HEK293 (cell line): ENCODE results near the gene ZNF865.

Source experiments
- CTCF ChIA-PET: fragments of 350-600 bp; formaldehyde crosslinking; extraction: SDS; loops from one replicate; lab custom pipeline; 2021; ENCODE audit warnings: antibody characterized with exemption; lab: Yijun Ruan, JAX
- POLR2A ChIA-PET: fragments of 300-600 bp; formaldehyde crosslinking; extraction: SDS; loops from one replicate; lab custom pipeline; 2020; ENCODE audit warnings: antibody characterized with exemption, inconsistent platforms; lab: Yijun Ruan, JAX
- H3K27ac ChIP-seq: fragments of 200-500 bp; sonication (Bioruptor generic); 2 replicates; pipeline ENCODE4 v1.5.1; 2014; ENCODE audit warnings: low read depth, low read length, control low read depth, inconsistent platforms; ENCODE audit errors: extremely low read depth
- H3K36me3 ChIP-seq, 2 experiments: fragments of 200-500 bp in 1 of 2; sonication (Bioruptor generic) in 1 of 2; 1 replicate in 1 of 2; 2 replicates in 1 of 2; pipeline ENCODE4 v1.5.1; 2014 to 2017; ENCODE audit warnings: inconsistent platforms in 2 of 2, low read length in 2 of 2; ENCODE audit not compliant: control insufficient read depth in 2 of 2, insufficient read depth in 1 of 2
- H3K4me1 ChIP-seq: fragments of 200-500 bp; sonication (Bioruptor generic); 2 replicates; pipeline ENCODE4 v1.5.1; 2014; ENCODE audit warnings: mild to moderate bottlenecking, low read length, inconsistent platforms; ENCODE audit not compliant: control insufficient read depth, insufficient read depth
- H3K4me3 ChIP-seq: 2 replicates; pipeline ENCODE4 v1.5.1; 2011; ENCODE audit warnings: low read depth, mild to moderate bottlenecking, control low read depth, low read length, moderate library complexity
- H3K9me3 ChIP-seq: fragments of 200-500 bp; sonication (Bioruptor generic); 2 replicates; pipeline ENCODE4 v1.5.1; 2014; ENCODE audit warnings: low read depth, low read length, inconsistent platforms; ENCODE audit not compliant: control insufficient read depth, insufficient read depth
- BCL11B ChIP-seq: fragments of 450-650 bp; formaldehyde crosslinking; IDR thresholded peaks from 2 replicates; pipeline ENCODE4 v1.5.1; 2016; ENCODE audit warnings: low read depth, missing biosample characterization, missing genetic modification characterization
- HOXC10 ChIP-seq: sonication (generic); formaldehyde crosslinking; IDR thresholded peaks from 2 replicates; pipeline ENCODE4 v1.8.1; 2023; ENCODE audit warnings: mild to moderate bottlenecking, missing genetic modification reagents
- KLF16 ChIP-seq: fragments of 450-650 bp; formaldehyde crosslinking; IDR thresholded peaks from 2 replicates; pipeline ENCODE4 v1.5.1; 2017; ENCODE audit warnings: missing biosample characterization, missing genetic modification characterization
- MZF1 ChIP-seq: fragments of 450-650 bp; formaldehyde crosslinking; IDR thresholded peaks from 2 replicates; pipeline ENCODE4 v1.5.1; 2017; ENCODE audit warnings: missing biosample characterization, missing genetic modification characterization, borderline replicate concordance
- OVOL3 ChIP-seq: fragments of 450-650 bp; formaldehyde crosslinking; IDR thresholded peaks from 2 replicates; pipeline ENCODE4 v1.5.1; 2016; ENCODE audit warnings: missing biosample characterization, missing genetic modification characterization
- PRDM1 ChIP-seq: fragments of 450-650 bp; formaldehyde crosslinking; IDR thresholded peaks from 2 replicates; pipeline ENCODE4; 2016; ENCODE audit warnings: missing biosample characterization, missing genetic modification characterization
- SP3 ChIP-seq: fragments of 450-650 bp; formaldehyde crosslinking; IDR thresholded peaks from 2 replicates; pipeline ENCODE4 v1.5.1; 2016; ENCODE audit warnings: missing biosample characterization, missing genetic modification characterization
- SP7 ChIP-seq: fragments of 450-650 bp; formaldehyde crosslinking; IDR thresholded peaks from 2 replicates; pipeline ENCODE4 v1.5.1; 2016; ENCODE audit warnings: missing biosample characterization, missing genetic modification characterization
- WT1 ChIP-seq: fragments of 450-650 bp; formaldehyde crosslinking; IDR thresholded peaks from 2 replicates; pipeline ENCODE4 v1.5.1; 2016; ENCODE audit warnings: missing biosample characterization, missing genetic modification characterization
- YY2 ChIP-seq: fragments of 450-650 bp; formaldehyde crosslinking; IDR thresholded peaks from 2 replicates; pipeline ENCODE4 v1.5.1; 2016; ENCODE audit warnings: missing biosample characterization, missing genetic modification characterization
- ZBTB8A ChIP-seq: fragments of 450-650 bp; formaldehyde crosslinking; IDR thresholded peaks from 2 replicates; pipeline ENCODE4 v1.5.1; 2016; ENCODE audit warnings: missing biosample characterization, missing genetic modification characterization
- ZEB2 ChIP-seq: fragments of 450-650 bp; formaldehyde crosslinking; IDR thresholded peaks from 2 replicates; pipeline ENCODE4 v1.5.1; 2016; ENCODE audit warnings: missing biosample characterization, missing genetic modification characterization
- ZNF184 ChIP-seq: fragments of 450-650 bp; IDR thresholded peaks from 2 replicates; pipeline ENCODE4 v1.5.1; 2018; ENCODE audit warnings: missing biosample characterization, mild to moderate bottlenecking, missing genetic modification characterization
- ZNF324 ChIP-seq: fragments of 450-650 bp; formaldehyde crosslinking; IDR thresholded peaks from 2 replicates; pipeline ENCODE4 v1.5.1; 2016; ENCODE audit warnings: missing biosample characterization, missing genetic modification characterization
- ZNF341 ChIP-seq: fragments of 450-650 bp; formaldehyde crosslinking; IDR thresholded peaks from 2 replicates; pipeline ENCODE4; 2016; ENCODE audit warnings: low read depth, missing biosample characterization, missing genetic modification characterization
- ZNF658 ChIP-seq: fragments of 450-650 bp; formaldehyde crosslinking; IDR thresholded peaks from 2 replicates; pipeline ENCODE4; 2016; ENCODE audit warnings: missing biosample characterization, missing genetic modification characterization
- ZNF660 ChIP-seq: fragments of 450-650 bp; IDR thresholded peaks from 2 replicates; pipeline ENCODE4 v1.5.1; 2018; ENCODE audit warnings: missing biosample characterization, mild to moderate bottlenecking, missing genetic modification characterization
- ZNF76 ChIP-seq: fragments of 450-650 bp; formaldehyde crosslinking; IDR thresholded peaks from 2 replicates; pipeline ENCODE4; 2016; ENCODE audit warnings: low read depth, missing biosample characterization, missing genetic modification characterization, borderline replicate concordance
- TF ChIP-seq, protein P1 (sequence below): sonication (generic); formaldehyde crosslinking; IDR thresholded peaks from 2 replicates; pipeline ENCODE4 v1.8.1; 2022; ENCODE audit warnings: mild to moderate bottlenecking, moderate library complexity, missing genetic modification reagents
- TF ChIP-seq, protein P2 (sequence below): fragments of 450-650 bp; formaldehyde crosslinking; IDR thresholded peaks from 2 replicates; pipeline ENCODE4 v1.5.1; 2017; ENCODE audit warnings: missing biosample characterization, missing genetic modification characterization
- TF ChIP-seq, protein P3 (sequence below): fragments of 450-650 bp; formaldehyde crosslinking; IDR thresholded peaks from 2 replicates; pipeline ENCODE4 v1.5.1; 2016; ENCODE audit warnings: missing biosample characterization, missing genetic modification characterization
- TF ChIP-seq, protein P4 (sequence below): fragments of 450-650 bp; IDR thresholded peaks from 2 replicates; pipeline ENCODE4 v1.5.1; 2018; ENCODE audit warnings: missing biosample characterization, mild to moderate bottlenecking, missing genetic modification characterization
- TF ChIP-seq, protein P5 (sequence below): fragments of 450-650 bp; formaldehyde crosslinking; IDR thresholded peaks from 2 replicates; pipeline ENCODE4 v1.5.1; 2016; ENCODE audit warnings: missing biosample characterization, missing genetic modification characterization
- TF ChIP-seq, protein P6 (sequence below): fragments of 450-650 bp; IDR thresholded peaks from 2 replicates; pipeline ENCODE4 v1.5.1; 2018; ENCODE audit warnings: missing biosample characterization, missing genetic modification characterization

ZNF865 gene

DNA sequence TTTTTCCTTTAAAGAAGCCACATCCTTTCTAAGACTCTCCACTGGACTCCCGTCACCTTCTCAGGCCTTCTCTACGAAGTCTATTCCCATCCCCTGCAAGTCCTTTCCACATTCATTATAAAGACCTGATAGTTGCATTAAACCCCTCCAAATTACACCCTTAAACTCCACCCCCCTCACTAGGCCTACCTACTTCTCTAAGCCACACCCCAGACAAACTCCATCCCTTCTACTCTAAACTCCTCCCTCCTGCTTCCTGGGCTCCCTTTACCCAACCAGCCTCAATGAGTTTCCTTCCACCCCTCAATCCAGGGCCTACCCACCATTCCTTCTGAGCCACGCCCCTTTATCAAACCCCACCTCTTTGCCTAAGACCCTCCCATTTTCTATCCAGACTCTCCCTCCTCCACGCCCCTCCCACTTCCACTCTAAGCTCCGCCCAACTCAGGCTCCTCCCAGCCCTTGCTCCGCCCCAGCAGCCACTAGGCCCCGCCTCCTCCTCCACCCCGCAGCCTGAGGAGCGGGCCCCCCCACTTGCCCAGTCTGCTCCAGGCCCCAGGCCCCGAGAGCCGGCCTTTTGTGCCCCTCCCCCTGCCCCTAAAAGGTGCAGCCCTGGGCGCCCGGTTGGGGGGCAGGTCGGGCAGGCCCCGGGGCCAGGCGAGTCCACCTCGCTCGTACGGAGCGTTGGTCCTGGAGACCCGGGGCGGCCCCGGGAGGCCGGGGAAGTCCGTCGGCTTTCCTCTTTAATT is 6.6 kb upstream of the ZNF865 start:
- peak overlapping the region; percentile 97 for H3K27ac ChIP-seq
- peak overlapping the region; percentile 97 for H3K4me3 ChIP-seq
- H3K9me3 ChIP-seq, result no peaks in the 10 kb centered on the region
- CTCF ChIA-PET, result interaction anchor here (0.6 to 2.1 kb wide), 8 partner anchors 8 to 297 kb away, joined by 3 to 9 read pairs (median 4); no protein-coding TSS in a partner anchor
- H3K36me3 ChIP-seq, result peaks cover 12 to 28% of the 10 kb centered on the region in 2 experiments
- POLR2A ChIA-PET, result interaction anchor here (0.6 to 4.4 kb wide), 37 partner anchors 11 to 483 kb away, joined by 3 to 71 read pairs (median 5); partner anchors contain the start of genes CCDC106, HSPBP1, ISOC2 and KMT5C
- H3K4me1 ChIP-seq, result peaks cover 3% of the 10 kb centered on the region; the same call in 1 of the 2 replicates
- TF ChIP-seq ZNF341 (tag by site-specific recombination) (peak; percentile 86), ZNF658 (tag by site-specific recombination) (no peak), OVOL3 (tag by site-specific recombination) (0 out of 2 replicates have a peak, but pooled peaks have one; percentile 27), ZNF660 (peak; percentile 69; the same call in 1 of the 2 replicates), MZF1 (tag by site-specific recombination) (no peak), BCL11B (peak; percentile 96; the same call in 1 of the 2 replicates), WT1 (tag by site-specific recombination) (no peak), ZEB2 (peak; percentile 89), ZNF184 (tag by site-specific recombination) (no peak), SP7 (tag by site-specific recombination) (0 out of 2 replicates have a peak, but pooled peaks have one; percentile 54), SP3 (tag by site-specific recombination) (peak; percentile 99), YY2 (tag by site-specific recombination) (no peak), PRDM1 (no peak), HOXC10 (CRISPR knock-in tag) (0 out of 2 replicates have a peak, but pooled peaks have one; percentile 38), ZBTB8A (tag by site-specific recombination) (peak; percentile 60; the same call in 1 of the 2 replicates), KLF16 (tag by site-specific recombination) (0 out of 2 replicates have a peak, but pooled peaks have one; percentile 28), ZNF324 (tag by site-specific recombination) (0 out of 2 replicates have a peak, but pooled peaks have one; percentile 71), ZNF76 (tag by site-specific recombination) (no peak)
- TF ChIP-seq, protein P1, sequence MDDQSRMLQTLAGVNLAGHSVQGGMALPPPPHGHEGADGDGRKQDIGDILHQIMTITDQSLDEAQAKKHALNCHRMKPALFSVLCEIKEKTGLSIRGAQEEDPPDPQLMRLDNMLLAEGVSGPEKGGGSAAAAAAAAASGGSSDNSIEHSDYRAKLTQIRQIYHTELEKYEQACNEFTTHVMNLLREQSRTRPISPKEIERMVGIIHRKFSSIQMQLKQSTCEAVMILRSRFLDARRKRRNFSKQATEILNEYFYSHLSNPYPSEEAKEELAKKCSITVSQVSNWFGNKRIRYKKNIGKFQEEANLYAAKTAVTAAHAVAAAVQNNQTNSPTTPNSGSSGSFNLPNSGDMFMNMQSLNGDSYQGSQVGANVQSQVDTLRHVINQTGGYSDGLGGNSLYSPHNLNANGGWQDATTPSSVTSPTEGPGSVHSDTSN (CRISPR knock-in tag), result no peak
- TF ChIP-seq, protein P2, sequence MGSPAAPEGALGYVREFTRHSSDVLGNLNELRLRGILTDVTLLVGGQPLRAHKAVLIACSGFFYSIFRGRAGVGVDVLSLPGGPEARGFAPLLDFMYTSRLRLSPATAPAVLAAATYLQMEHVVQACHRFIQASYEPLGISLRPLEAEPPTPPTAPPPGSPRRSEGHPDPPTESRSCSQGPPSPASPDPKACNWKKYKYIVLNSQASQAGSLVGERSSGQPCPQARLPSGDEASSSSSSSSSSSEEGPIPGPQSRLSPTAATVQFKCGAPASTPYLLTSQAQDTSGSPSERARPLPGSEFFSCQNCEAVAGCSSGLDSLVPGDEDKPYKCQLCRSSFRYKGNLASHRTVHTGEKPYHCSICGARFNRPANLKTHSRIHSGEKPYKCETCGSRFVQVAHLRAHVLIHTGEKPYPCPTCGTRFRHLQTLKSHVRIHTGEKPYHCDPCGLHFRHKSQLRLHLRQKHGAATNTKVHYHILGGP (tag by site-specific recombination), result no peak
- TF ChIP-seq, protein P3, sequence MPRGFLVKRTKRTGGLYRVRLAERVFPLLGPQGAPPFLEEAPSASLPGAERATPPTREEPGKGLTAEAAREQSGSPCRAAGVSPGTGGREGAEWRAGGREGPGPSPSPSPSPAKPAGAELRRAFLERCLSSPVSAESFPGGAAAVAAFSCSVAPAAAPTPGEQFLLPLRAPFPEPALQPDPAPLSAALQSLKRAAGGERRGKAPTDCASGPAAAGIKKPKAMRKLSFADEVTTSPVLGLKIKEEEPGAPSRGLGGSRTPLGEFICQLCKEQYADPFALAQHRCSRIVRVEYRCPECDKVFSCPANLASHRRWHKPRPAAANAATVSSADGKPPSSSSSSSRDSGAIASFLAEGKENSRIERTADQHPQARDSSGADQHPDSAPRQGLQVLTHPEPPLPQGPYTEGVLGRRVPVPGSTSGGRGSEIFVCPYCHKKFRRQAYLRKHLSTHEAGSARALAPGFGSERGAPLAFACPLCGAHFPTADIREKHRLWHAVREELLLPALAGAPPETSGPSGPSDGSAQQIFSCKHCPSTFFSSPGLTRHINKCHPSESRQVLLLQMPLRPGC, result peak; percentile 37; the same call in 1 of the 2 replicates
- TF ChIP-seq, protein P4, sequence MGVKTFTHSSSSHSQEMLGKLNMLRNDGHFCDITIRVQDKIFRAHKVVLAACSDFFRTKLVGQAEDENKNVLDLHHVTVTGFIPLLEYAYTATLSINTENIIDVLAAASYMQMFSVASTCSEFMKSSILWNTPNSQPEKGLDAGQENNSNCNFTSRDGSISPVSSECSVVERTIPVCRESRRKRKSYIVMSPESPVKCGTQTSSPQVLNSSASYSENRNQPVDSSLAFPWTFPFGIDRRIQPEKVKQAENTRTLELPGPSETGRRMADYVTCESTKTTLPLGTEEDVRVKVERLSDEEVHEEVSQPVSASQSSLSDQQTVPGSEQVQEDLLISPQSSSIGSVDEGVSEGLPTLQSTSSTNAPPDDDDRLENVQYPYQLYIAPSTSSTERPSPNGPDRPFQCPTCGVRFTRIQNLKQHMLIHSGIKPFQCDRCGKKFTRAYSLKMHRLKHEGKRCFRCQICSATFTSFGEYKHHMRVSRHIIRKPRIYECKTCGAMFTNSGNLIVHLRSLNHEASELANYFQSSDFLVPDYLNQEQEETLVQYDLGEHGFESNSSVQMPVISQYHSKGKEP (tag by site-specific recombination), result peak; percentile 46; the same call in 1 of the 2 replicates
- TF ChIP-seq, protein P5, sequence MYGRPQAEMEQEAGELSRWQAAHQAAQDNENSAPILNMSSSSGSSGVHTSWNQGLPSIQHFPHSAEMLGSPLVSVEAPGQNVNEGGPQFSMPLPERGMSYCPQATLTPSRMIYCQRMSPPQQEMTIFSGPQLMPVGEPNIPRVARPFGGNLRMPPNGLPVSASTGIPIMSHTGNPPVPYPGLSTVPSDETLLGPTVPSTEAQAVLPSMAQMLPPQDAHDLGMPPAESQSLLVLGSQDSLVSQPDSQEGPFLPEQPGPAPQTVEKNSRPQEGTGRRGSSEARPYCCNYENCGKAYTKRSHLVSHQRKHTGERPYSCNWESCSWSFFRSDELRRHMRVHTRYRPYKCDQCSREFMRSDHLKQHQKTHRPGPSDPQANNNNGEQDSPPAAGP (tag by site-specific recombination), result 0 out of 2 replicates have a peak, but pooled peaks have one; percentile 29
- TF ChIP-seq, protein P6, sequence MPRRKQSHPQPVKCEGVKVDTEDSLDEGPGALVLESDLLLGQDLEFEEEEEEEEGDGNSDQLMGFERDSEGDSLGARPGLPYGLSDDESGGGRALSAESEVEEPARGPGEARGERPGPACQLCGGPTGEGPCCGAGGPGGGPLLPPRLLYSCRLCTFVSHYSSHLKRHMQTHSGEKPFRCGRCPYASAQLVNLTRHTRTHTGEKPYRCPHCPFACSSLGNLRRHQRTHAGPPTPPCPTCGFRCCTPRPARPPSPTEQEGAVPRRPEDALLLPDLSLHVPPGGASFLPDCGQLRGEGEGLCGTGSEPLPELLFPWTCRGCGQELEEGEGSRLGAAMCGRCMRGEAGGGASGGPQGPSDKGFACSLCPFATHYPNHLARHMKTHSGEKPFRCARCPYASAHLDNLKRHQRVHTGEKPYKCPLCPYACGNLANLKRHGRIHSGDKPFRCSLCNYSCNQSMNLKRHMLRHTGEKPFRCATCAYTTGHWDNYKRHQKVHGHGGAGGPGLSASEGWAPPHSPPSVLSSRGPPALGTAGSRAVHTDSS (tag by site-specific recombination), result no peak
